ENCODE data around the gene SCGB1A1. TPM values are rescaled to one million over a fixed set of nuclear protein-coding genes. Genes with fewer than 3 reads are reported as not detected.

Gene SCGB1A1
- total RNA-seq, 1 donor from 2014 or later: 0.48 TPM

- no peak for ATAC-seq
Observed at GRCh38 chr11:62398011-62398994, 20.5 kb upstream of the SCGB1A1 start.

GRCh38 chr11:62399172-62399877 is 19.5 kb upstream of the SCGB1A1 start:
- ATAC-seq: no peak

GRCh38 chr11:62399878-62400266 is 19.0 kb upstream of the SCGB1A1 start:
- ATAC-seq: no peak

- ATAC-seq: no peak
Observed at GRCh38 chr11:62400281-62400680, 18.6 kb upstream of the SCGB1A1 start.

- peak; percentile 75 for ATAC-seq
Observed at GRCh38 chr11:62400760-62401159, 18.1 kb upstream of the SCGB1A1 start.

GRCh38 chr11:62401356-62401755 is 17.5 kb upstream of the SCGB1A1 start:
- ATAC-seq: no peak

- ATAC-seq: peak; percentile 21
Observed at GRCh38 chr11:62401811-62402210, 17.0 kb upstream of the SCGB1A1 start.

GRCh38 chr11:62402226-62402959 is 16.4 kb upstream of the SCGB1A1 start:
- ATAC-seq: peak; percentile 13

- ATAC-seq: no peak
Observed at GRCh38 chr11:62402960-62403730, 15.7 kb upstream of the SCGB1A1 start.

GRCh38 chr11:62404435-62404834 is 14.4 kb upstream of the SCGB1A1 start:
- no peak for ATAC-seq

- ATAC-seq: no peak
Observed at GRCh38 chr11:62404901-62405300, 13.9 kb upstream of the SCGB1A1 start.

GRCh38 chr11:62406034-62406433 is 12.8 kb upstream of the SCGB1A1 start:
- no peak for ATAC-seq

- ATAC-seq: no peak
Observed at GRCh38 chr11:62409831-62410230, 9.0 kb upstream of the SCGB1A1 start.

- peak; percentile 87 for ATAC-seq
Observed at GRCh38 chr11:62410972-62411371, 7.9 kb upstream of the SCGB1A1 start.

- no peak for ATAC-seq
Observed at GRCh38 chr11:62411524-62411923, 7.3 kb upstream of the SCGB1A1 start.

- peak; percentile 73 for ATAC-seq
Observed at GRCh38 chr11:62413060-62413696, 5.7 kb upstream of the SCGB1A1 start.

GRCh38 chr11:62416596-62416995 is 2.2 kb upstream of the SCGB1A1 start:
- no peak for ATAC-seq

GRCh38 chr11:62418136-62418535 is 697 bp upstream of the SCGB1A1 start:
- no peak for ATAC-seq

- no peak for ATAC-seq
Observed at GRCh38 chr11:62419314-62419929, 589 bp downstream of the SCGB1A1 start.

GRCh38 chr11:62419943-62420342 is 1.1 kb downstream of the SCGB1A1 start:
- no peak for ATAC-seq

- ATAC-seq: no peak
Observed at GRCh38 chr11:62420882-62421281, 2.0 kb downstream of the SCGB1A1 start.
